H9 (cell line): Measurements from ENCODE around the gene PKD1. TPM values are rescaled to one million over a fixed set of nuclear protein-coding genes. Genes with fewer than 3 reads are reported as not detected.

Experiments
- DNase-seq: peaks from one replicate; pipeline ENCODE4 v3.0.0-alpha.2; 2017
- H2AFZ ChIP-seq: one replicate; pipeline ENCODE4 v1.6.1; 2013; ENCODE audit warnings: mild to moderate bottlenecking, low read length, control low read depth, moderate library complexity
- H2AK5ac ChIP-seq: 2 replicates; pipeline ENCODE4 v1.6.1; 2013; ENCODE audit warnings: low read length, control low read depth, mixed read lengths; ENCODE audit not compliant: insufficient read length
- H2BK120ac ChIP-seq: one replicate; pipeline ENCODE4 v1.6.1; 2013; ENCODE audit warnings: low read depth, mild to moderate bottlenecking, low read length, control low read depth, inconsistent platforms; ENCODE audit not compliant: poor library complexity, severe bottlenecking
- H2BK12ac ChIP-seq: 2 replicates; pipeline ENCODE4 v1.6.1; 2013; ENCODE audit warnings: low read length, control low read depth, mixed read lengths, low read depth; ENCODE audit not compliant: insufficient read length
- H2BK15ac ChIP-seq: 2 replicates; pipeline ENCODE4 v1.6.1; 2013; ENCODE audit warnings: low read depth, low read length, control low read depth
- H2BK20ac ChIP-seq: one replicate; pipeline ENCODE4 v1.6.1; 2013; ENCODE audit warnings: low read depth, mild to moderate bottlenecking, low read length, control low read depth, inconsistent platforms; ENCODE audit not compliant: poor library complexity, severe bottlenecking
- H2BK5ac ChIP-seq: 2 replicates; pipeline ENCODE4 v1.6.1; 2013; ENCODE audit warnings: low read length, control low read depth, mixed read lengths; ENCODE audit not compliant: insufficient read length
- H3K14ac ChIP-seq: 2 replicates; pipeline ENCODE4 v1.6.1; 2013; ENCODE audit warnings: low read length, control low read depth; ENCODE audit not compliant: insufficient read depth
- H3K18ac ChIP-seq: 2 replicates; pipeline ENCODE4 v1.6.1; 2013; ENCODE audit warnings: low read depth, mild to moderate bottlenecking, mixed read lengths, low read length, control low read depth; ENCODE audit not compliant: insufficient read length
- H3K23ac ChIP-seq: 2 replicates; pipeline ENCODE4 v1.6.1; 2013; ENCODE audit warnings: low read length, control low read depth, mixed read lengths, low read depth; ENCODE audit not compliant: insufficient read length
- H3K23me2 ChIP-seq: 2 replicates; pipeline ENCODE4 v1.6.1; 2013; ENCODE audit warnings: low read depth, mild to moderate bottlenecking, mixed read lengths, low read length, control low read depth; ENCODE audit not compliant: insufficient read length, poor library complexity, severe bottlenecking
- H3K27ac ChIP-seq: 2 replicates; pipeline ENCODE4 v1.5.1; 2013; ENCODE audit warnings: low read length, control low read depth, mixed read lengths, low read depth; ENCODE audit not compliant: insufficient read length
- H3K27me3 ChIP-seq: 2 replicates; pipeline ENCODE4 v1.6.1; 2013; ENCODE audit warnings: low read length, control low read depth, inconsistent platforms; ENCODE audit not compliant: insufficient read depth
- H3K4ac ChIP-seq: 2 replicates; pipeline ENCODE4 v1.6.1; 2013; ENCODE audit warnings: low read depth, mild to moderate bottlenecking, control low read depth, inconsistent platforms, low read length, moderate library complexity
- H3K4me1 ChIP-seq: 2 replicates; pipeline ENCODE4 v1.6.1; 2013; ENCODE audit warnings: low read length, control low read depth, inconsistent platforms; ENCODE audit not compliant: insufficient read depth
- H3K4me2 ChIP-seq: 2 replicates; pipeline ENCODE4 v1.6.1; 2013; ENCODE audit warnings: low read length, control low read depth, mixed read lengths; ENCODE audit not compliant: insufficient read length, insufficient read depth
- H3K56ac ChIP-seq: 2 replicates; pipeline ENCODE4 v1.6.1; 2013; ENCODE audit warnings: low read depth, mild to moderate bottlenecking, mixed read lengths, low read length, control low read depth; ENCODE audit not compliant: insufficient read length
- H3K79me1 ChIP-seq: 2 replicates; pipeline ENCODE4 v1.6.1; 2013; ENCODE audit warnings: low read depth, mild to moderate bottlenecking, moderate library complexity, low read length, control low read depth, inconsistent platforms; ENCODE audit not compliant: insufficient read depth, poor library complexity, severe bottlenecking
- H3K79me2 ChIP-seq: 2 replicates; pipeline ENCODE4 v1.6.1; 2013; ENCODE audit warnings: low read length, control low read depth, inconsistent platforms; ENCODE audit not compliant: insufficient read depth
- H3K9ac ChIP-seq: 2 replicates; pipeline ENCODE4 v1.6.1; 2013; ENCODE audit warnings: low read length, control low read depth, mixed read lengths; ENCODE audit not compliant: insufficient read length; ENCODE audit errors: extremely low read depth
- H3K9me3 ChIP-seq: one replicate; pipeline ENCODE4 v1.6.1; 2013; ENCODE audit warnings: low read depth, low read length, inconsistent platforms; ENCODE audit not compliant: control insufficient read depth
- H3T11ph ChIP-seq: one replicate; pipeline ENCODE4 v1.6.1; 2013; ENCODE audit warnings: mild to moderate bottlenecking, low read length, control low read depth, inconsistent platforms
- H4K20me1 ChIP-seq: one replicate; pipeline ENCODE4 v1.6.1; 2013; ENCODE audit not compliant: control insufficient read depth, insufficient read length, insufficient read depth
- H4K5ac ChIP-seq: 2 replicates; pipeline ENCODE4 v1.6.1; 2013; ENCODE audit warnings: low read depth, mild to moderate bottlenecking, mixed read lengths, low read length, control low read depth; ENCODE audit not compliant: insufficient read length
- H4K8ac ChIP-seq: replicated peaks from 2 replicates; pipeline ENCODE4 v1.6.1; 2013; ENCODE audit warnings: low read length, control low read depth, mixed read lengths, low read depth; ENCODE audit not compliant: insufficient read length
- H4K91ac ChIP-seq: 2 replicates; pipeline ENCODE4 v1.6.1; 2013; ENCODE audit warnings: low read depth, mild to moderate bottlenecking, moderate library complexity, mixed read lengths, low read length, control low read depth; ENCODE audit not compliant: insufficient read length
- H3K27ac Mint-ChIP-seq, 3 experiments: 2 replicates in 2 of 3; 3 replicates in 1 of 3; pipeline ENCODE4 v1.8.0; 2020 to 2021; ENCODE audit warnings: mixed read lengths in 3 of 3, mild to moderate bottlenecking in 1 of 3, moderate library complexity in 1 of 3
- H3K27me3 Mint-ChIP-seq: 2 replicates; pipeline ENCODE4 v1.8.0; 2021; ENCODE audit warnings: low read depth, mild to moderate bottlenecking, moderate library complexity, mixed read lengths
- H3K36me3 Mint-ChIP-seq, 3 experiments: 2 replicates in 2 of 3; 3 replicates in 1 of 3; pipeline ENCODE4 v1.8.0; 2020 to 2021; ENCODE audit warnings: low read depth in 3 of 3, mixed read lengths in 3 of 3; ENCODE audit not compliant: insufficient read depth in 1 of 3
- H3K4me1 Mint-ChIP-seq, 2 experiments: 2 replicates each; pipeline ENCODE4 v1.8.0; 2020; ENCODE audit warnings: mixed read lengths in 2 of 2
- H3K4me3 Mint-ChIP-seq, 2 experiments: 2 replicates in 1 of 2; 3 replicates in 1 of 2; pipeline ENCODE4 v1.8.0; 2020 to 2021; ENCODE audit warnings: mild to moderate bottlenecking in 2 of 2, mixed read lengths in 2 of 2, moderate library complexity in 1 of 2
- H3K9me3 Mint-ChIP-seq, 2 experiments: 2 replicates in 1 of 2; 3 replicates in 1 of 2; pipeline ENCODE4 v1.8.0; 2020; ENCODE audit warnings: mild to moderate bottlenecking in 2 of 2, mixed read lengths in 2 of 2, moderate library complexity in 1 of 2
- WGBS: extraction: QIAGEN DNeasy Blood & Tissue Kit; methylation state at CpG from one replicate; pipeline ENCODE4 v1.1.7; 2013; ENCODE audit warnings: missing lambda C conversion rate, low lambda C conversion rate, mixed read lengths; ENCODE audit not compliant: insufficient read length; ENCODE audit errors: extremely low coverage; 5-methylcytosine and 5-hydroxymethylcytosine counted together
- total RNA-seq: library from RNA; stranded (reverse); gene quantifications from 2 replicates; pipeline ENCODE4 v1.2.1, GENCODE V29; 2021
- TF ChIP-seq, protein P1 (sequence below): fragments of 200-600 bp; sonication (generic); conservative IDR thresholded peaks from 3 replicates; pipeline ENCODE4 v1.8.0; 2021; ENCODE audit warnings: antibody characterized with exemption, mild to moderate bottlenecking

Gene PKD1
- total RNA-seq, 1 experiment from 2014 or later, result 88.0 TPM

DNA sequence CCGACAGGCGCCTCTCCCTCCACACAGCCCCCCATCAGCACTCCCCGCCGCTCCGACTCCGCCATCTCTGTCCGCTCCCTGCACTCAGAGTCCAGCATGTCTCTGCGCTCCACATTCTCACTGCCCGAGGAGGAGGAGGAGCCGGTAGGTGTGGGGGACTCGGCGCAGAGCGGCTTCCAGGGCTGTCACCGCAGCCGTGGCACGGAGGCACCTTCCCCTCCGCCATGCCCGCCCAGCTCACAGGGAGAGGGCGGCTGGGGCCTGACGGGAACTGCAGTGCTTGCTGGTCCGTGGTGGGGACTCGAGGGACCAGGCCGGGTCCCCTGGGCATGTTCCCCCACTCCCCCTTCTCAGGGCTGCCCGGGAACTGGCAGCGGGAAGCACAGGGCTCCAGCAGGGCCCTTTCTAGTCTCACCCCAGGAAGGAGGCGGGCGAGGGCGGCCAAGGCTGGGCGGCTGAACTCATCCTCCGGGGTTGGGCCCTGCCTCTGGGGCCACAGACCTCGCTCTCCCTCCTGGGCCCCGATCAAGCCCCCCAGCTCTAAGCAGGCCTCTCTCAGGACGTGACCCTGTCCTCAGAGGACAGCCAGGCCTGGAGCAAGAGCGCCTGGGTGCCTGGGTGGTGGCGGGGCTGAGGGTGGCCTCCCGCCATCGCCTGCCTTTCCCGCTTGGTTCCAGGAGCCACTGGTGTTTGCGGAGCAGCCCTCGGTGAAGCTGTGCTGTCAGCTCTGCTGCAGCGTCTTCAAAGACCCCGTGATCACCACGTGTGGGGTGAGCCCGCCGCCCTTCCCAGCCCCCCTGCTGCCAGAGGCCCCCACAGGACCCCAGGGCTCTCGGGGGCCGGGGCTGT lies 35.1 kb upstream of the PKD1 start:
- Histone ChIP-seq H3K9me3 (no peaks in the 10 kb centered on the region), H3K23me2 (no peaks in the 10 kb centered on the region), H4K91ac (no peak overlapping the region), H3K56ac (no peak overlapping the region), H3K27me3 (no peaks in the 10 kb centered on the region), H3T11ph (no peak overlapping the region), H4K8ac (no peak overlapping the region), H2BK12ac (no peak overlapping the region), H3K27ac (no peak overlapping the region), H3K18ac (no peak overlapping the region), H3K9ac (no peak overlapping the region), H4K5ac (no peak overlapping the region), H2BK15ac (no peak overlapping the region), H2AFZ (no peak overlapping the region), H3K79me1 (no peaks in the 10 kb centered on the region), H3K4me2 (no peak overlapping the region), H3K4ac (no peak overlapping the region), H2BK120ac (no peak overlapping the region), H2BK20ac (no peak overlapping the region), H3K4me1 (no peaks in the 10 kb centered on the region), H3K79me2 (no peaks in the 10 kb centered on the region), H3K14ac (no peak overlapping the region), H2AK5ac (no peak overlapping the region), H2BK5ac (no peak overlapping the region), H4K20me1 (peaks cover 2% of the 10 kb centered on the region), H3K23ac (no peak overlapping the region)
- Mint-ChIP-seq H3K4me3 (no peak overlapping the region), H3K27ac (no peak overlapping the region), H3K4me1 (no peaks in the 10 kb centered on the region), H3K9me3 (no peaks in the 10 kb centered on the region), H3K27me3 (no peaks in the 10 kb centered on the region), H3K36me3 (peaks cover 13 to 49% (median 46%) of the 10 kb centered on the region in 3 experiments)
- DNase-seq, result no peak
- TF ChIP-seq, protein P1, sequence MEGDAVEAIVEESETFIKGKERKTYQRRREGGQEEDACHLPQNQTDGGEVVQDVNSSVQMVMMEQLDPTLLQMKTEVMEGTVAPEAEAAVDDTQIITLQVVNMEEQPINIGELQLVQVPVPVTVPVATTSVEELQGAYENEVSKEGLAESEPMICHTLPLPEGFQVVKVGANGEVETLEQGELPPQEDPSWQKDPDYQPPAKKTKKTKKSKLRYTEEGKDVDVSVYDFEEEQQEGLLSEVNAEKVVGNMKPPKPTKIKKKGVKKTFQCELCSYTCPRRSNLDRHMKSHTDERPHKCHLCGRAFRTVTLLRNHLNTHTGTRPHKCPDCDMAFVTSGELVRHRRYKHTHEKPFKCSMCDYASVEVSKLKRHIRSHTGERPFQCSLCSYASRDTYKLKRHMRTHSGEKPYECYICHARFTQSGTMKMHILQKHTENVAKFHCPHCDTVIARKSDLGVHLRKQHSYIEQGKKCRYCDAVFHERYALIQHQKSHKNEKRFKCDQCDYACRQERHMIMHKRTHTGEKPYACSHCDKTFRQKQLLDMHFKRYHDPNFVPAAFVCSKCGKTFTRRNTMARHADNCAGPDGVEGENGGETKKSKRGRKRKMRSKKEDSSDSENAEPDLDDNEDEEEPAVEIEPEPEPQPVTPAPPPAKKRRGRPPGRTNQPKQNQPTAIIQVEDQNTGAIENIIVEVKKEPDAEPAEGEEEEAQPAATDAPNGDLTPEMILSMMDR, result no peak
- no CpG with 5 or more reads among the region's 47 CpGs for WGBS
